Epithelial cell of proximal tubule (primary cell): ENCODE results near the gene FBN3. TPM values are rescaled to one million over a fixed set of nuclear protein-coding genes. Genes with fewer than 3 reads are reported as not detected.

Source experiments
- DNase-seq: peaks from one replicate; pipeline ENCODE4 v3.0.0-alpha.2; 2011; ENCODE audit warnings: low read depth
- H3K4me3 ChIP-seq: 2 replicates; pipeline ENCODE4 v1.5.1; 2011; ENCODE audit warnings: low read depth, mild to moderate bottlenecking, low read length
- CTCF ChIP-seq: conservative IDR thresholded peaks from 2 replicates; pipeline ENCODE4 v1.5.1; 2012; ENCODE audit warnings: low read depth, mild to moderate bottlenecking, low read length
- total RNA-seq: library from RNA; depleted of rRNA; stranded (reverse); fragments of >200 nt; gene quantifications from 2 replicates; pipeline ENCODE4 v1.2.3, GENCODE V29; 2015

FBN3 gene
- total RNA-seq, 1 donor from 2014 or later = 0.06 TPM

DNA sequence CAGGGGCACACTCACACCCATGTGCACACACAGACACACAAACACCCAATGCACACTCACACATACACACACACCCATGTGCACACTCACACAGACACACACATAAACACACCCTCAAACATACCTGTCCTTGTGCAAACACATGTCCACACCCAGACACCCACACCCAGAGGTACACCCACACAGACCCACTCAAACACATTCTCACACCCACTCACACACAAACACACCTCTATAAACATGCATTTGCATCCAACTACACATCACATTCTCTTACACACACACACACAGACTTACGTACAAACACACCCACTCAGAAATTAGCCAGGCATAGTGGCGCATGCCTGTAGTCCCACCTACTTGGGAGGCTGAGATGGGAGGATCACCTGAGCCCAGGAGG is 31.4 kb downstream of the FBN3 start:
- no peak for DNase-seq
- no peak for TF ChIP-seq CTCF

GRCh38 chr19:8116437-8117293 is 32.7 kb downstream of the FBN3 start:
- DNase-seq = no peak
- no peak overlapping the region for H3K4me3 ChIP-seq
- TF ChIP-seq CTCF = no peak

More for the DNA sequence above, 31.4 kb downstream of the FBN3 start:
- no peak overlapping the region for H3K4me3 ChIP-seq

- H3K4me3 ChIP-seq = no peak overlapping the region
- no peak for TF ChIP-seq CTCF
- DNase-seq = no peak
Observed at GRCh38 chr19:8115805-8116396, 33.5 kb downstream of the FBN3 start.

DNA sequence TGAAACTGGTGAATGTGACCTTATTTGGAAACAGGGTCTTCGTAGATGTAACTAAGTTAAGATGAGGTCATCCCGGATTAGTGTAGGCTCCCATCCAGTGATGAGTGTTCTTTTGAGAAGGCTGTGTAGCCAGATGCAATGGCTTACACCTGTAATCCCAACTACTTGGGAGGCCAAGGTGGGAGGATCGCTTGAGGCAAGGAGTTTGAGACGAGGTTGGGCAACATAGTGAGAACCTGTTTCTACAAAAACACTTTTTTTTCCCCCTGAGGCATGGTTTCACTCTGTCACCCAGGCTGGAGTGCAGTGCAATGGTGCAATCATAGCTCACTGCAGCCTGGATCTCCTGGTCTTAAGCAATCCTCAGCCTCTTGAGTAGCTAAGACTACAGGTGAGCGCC is 36.4 kb downstream of the FBN3 start:
- no peak for TF ChIP-seq CTCF
- H3K4me3 ChIP-seq = no peak overlapping the region
- DNase-seq = no peak

- no peak for TF ChIP-seq CTCF
- H3K4me3 ChIP-seq = no peak overlapping the region
- no peak for DNase-seq
Observed at GRCh38 chr19:8111376-8111775, 38.0 kb downstream of the FBN3 start.

DNA sequence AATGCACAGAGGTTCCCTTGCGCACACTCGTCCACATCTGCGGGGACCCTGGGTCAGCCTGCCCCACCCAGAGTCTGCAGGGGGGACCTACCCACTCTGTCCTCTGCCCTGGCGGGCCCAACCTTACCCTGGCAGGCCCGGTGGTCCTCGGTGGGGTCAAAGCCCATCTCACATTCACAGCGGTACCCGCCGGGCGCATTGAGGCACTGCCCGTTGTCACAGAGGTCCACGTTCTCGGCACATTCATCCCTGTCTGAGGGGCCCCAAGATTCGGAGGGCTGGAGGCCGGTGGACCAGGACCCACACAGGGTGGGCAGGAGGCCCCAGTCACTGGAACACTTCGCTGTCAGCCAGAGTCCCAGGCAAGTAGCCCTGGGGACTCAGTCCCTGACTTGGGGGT is 38.5 kb downstream of the FBN3 start:
- H3K4me3 ChIP-seq = no peak overlapping the region
- DNase-seq = no peak
- no peak for TF ChIP-seq CTCF
